HG03521 (cell line): ENCODE measurements around the gene RDH11.
"Not testable (repeated sequence)": the region's sequence is repeated elsewhere in the genome, so short reads cannot be mapped to it uniquely, and the experiment has no call there.

Experiments
- ATAC-seq: cut with Tn5 transposase; IDR thresholded peaks from one replicate; pipeline ENCODE4 v1.9.1; 2021; ENCODE audit warnings: mild to moderate bottlenecking, moderate library complexity; ENCODE audit not compliant: unreplicated experiment

The RDH11 gene

GRCh38 chr14:67704484-67705089 lies 9.0 kb upstream of the RDH11 start:
- ATAC-seq = no peak

- no peak for ATAC-seq
Measured at GRCh38 chr14:67703997-67704396, 8.4 kb upstream of the RDH11 start.

- ATAC-seq = not testable (repeated sequence)
Measured at GRCh38 chr14:67701492-67701891, 5.9 kb upstream of the RDH11 start, which contains the start of gene RDH12. Gene RDH12 (plus strand): TSS chr14:67701886. CDS start chr14:67722643, 20,757 bp downstream.

- no peak for ATAC-seq
Measured at GRCh38 chr14:67698179-67698578, 2.6 kb upstream of the RDH11 start.

- no peak for ATAC-seq
Measured at GRCh38 chr14:67697006-67697405, 1.4 kb upstream of the RDH11 start.

GRCh38 chr14:67694791-67695393 lies 672 bp downstream of the RDH11 start:
- peak; percentile 86 for ATAC-seq

- no peak for ATAC-seq
Measured at GRCh38 chr14:67690011-67690410, 5.6 kb downstream of the RDH11 start.

- no peak for ATAC-seq
Measured at GRCh38 chr14:67683842-67684241, 11.7 kb downstream of the RDH11 start.

GRCh38 chr14:67680941-67681340 lies 14.6 kb downstream of the RDH11 start:
- ATAC-seq = no peak

GRCh38 chr14:67680121-67680602 lies 15.4 kb downstream of the RDH11 start:
- ATAC-seq = peak; percentile 90

- no peak for ATAC-seq
Measured at GRCh38 chr14:67679006-67679405, 16.6 kb downstream of the RDH11 start.

- no peak for ATAC-seq
Measured at GRCh38 chr14:67675219-67675582, 20.4 kb downstream of the RDH11 start.

- ATAC-seq = peak; percentile 84
Measured at GRCh38 chr14:67674480-67675218, 20.9 kb downstream of the RDH11 start, which contains the start of gene VTI1B. Gene VTI1B (minus strand): TSS chr14:67674632. CDS start chr14:67674489, 143 bp downstream.

- ATAC-seq = peak; percentile 45
Measured at GRCh38 chr14:67674139-67674479, 21.5 kb downstream of the RDH11 start.

- no peak for ATAC-seq
Measured at GRCh38 chr14:67673451-67673850, 22.1 kb downstream of the RDH11 start.

- no peak for ATAC-seq
Measured at GRCh38 chr14:67668559-67668958, 27.0 kb downstream of the RDH11 start.

GRCh38 chr14:67666750-67667449 lies 28.7 kb downstream of the RDH11 start:
- ATAC-seq = peak; percentile 59

GRCh38 chr14:67665868-67666267 lies 29.7 kb downstream of the RDH11 start:
- no peak for ATAC-seq

GRCh38 chr14:67663633-67664032 lies 31.9 kb downstream of the RDH11 start:
- no peak for ATAC-seq

GRCh38 chr14:67653651-67654280 lies 41.8 kb downstream of the RDH11 start:
- ATAC-seq = no peak

GRCh38 chr14:67652189-67652588 lies 43.4 kb downstream of the RDH11 start:
- ATAC-seq = no peak
